AG04449 (cell line): ENCODE measurements around the gene TEAD1.

Source experiments
- CTCF ChIA-PET: fragments of 350-600 bp; formaldehyde crosslinking; extraction: SDS; loops from one replicate; lab custom pipeline; 2021; ENCODE audit warnings: antibody characterized with exemption; lab: Yijun Ruan, JAX
- POLR2A ChIA-PET: fragments of 400-600, 350-600 bp; formaldehyde crosslinking; extraction: SDS; loops from one replicate; lab custom pipeline; 2020; ENCODE audit warnings: antibody characterized with exemption, inconsistent platforms; lab: Yijun Ruan, JAX
- DNase-seq: peaks from one replicate; pipeline ENCODE4 v3.0.0-alpha.2; 2010; ENCODE audit warnings: low read depth, low spot score
- H3K4me3 ChIP-seq: 2 replicates; pipeline ENCODE4 v1.5.1; 2011; ENCODE audit warnings: low read depth, mild to moderate bottlenecking, control low read depth, low read length
- CTCF ChIP-seq: IDR thresholded peaks from one replicate; pipeline ENCODE4 v1.5.1; 2011; ENCODE audit warnings: mild to moderate bottlenecking, moderate library complexity, low read length, control low read depth, inconsistent platforms; ENCODE audit not compliant: insufficient read depth; ENCODE audit errors: missing control alignments

The TEAD1 gene

GRCh38 chr11:12818333-12819015 lies 144.3 kb downstream of the TEAD1 start:
- ChIA-PET POLR2A (interaction anchor here (0.7 kb wide), 1 partner anchor 9 kb away, joined by 3 read pairs; no protein-coding TSS in a partner anchor), CTCF (no interaction called here)
- TF ChIP-seq CTCF = no peak
- no peak overlapping the region for H3K4me3 ChIP-seq
- peak; percentile 87 for DNase-seq

- DNase-seq = no peak
- no peak overlapping the region for H3K4me3 ChIP-seq
- TF ChIP-seq CTCF = no peak
- POLR2A ChIA-PET = no interaction called here
- CTCF ChIA-PET = no interaction called here
These were observed 148.3 kb downstream of the TEAD1 start for GRCh38 chr11:12822392-12823022.

GRCh38 chr11:12824281-12825041 lies 150.2 kb downstream of the TEAD1 start:
- no peak for DNase-seq
- no peak for TF ChIP-seq CTCF
- CTCF ChIA-PET = no interaction called here
- POLR2A ChIA-PET = no interaction called here
- no peak overlapping the region for H3K4me3 ChIP-seq

- POLR2A ChIA-PET = no interaction called here
- CTCF ChIA-PET = no interaction called here
- no peak for TF ChIP-seq CTCF
- no peak for DNase-seq
- no peak overlapping the region for H3K4me3 ChIP-seq
These were observed 152.2 kb downstream of the TEAD1 start for GRCh38 chr11:12826441-12826840.

- CTCF ChIA-PET = interaction anchor here (0.9 to 1.2 kb wide), 4 partner anchors 17 to 496 kb away, joined by 3 read pairs; no protein-coding TSS in a partner anchor
- no peak for DNase-seq
- TF ChIP-seq CTCF = no peak
- no peak overlapping the region for H3K4me3 ChIP-seq
- POLR2A ChIA-PET = interaction anchor here (0.9 kb wide), 1 partner anchor 9 kb away, joined by 3 read pairs; no protein-coding TSS in a partner anchor
These were observed 153.1 kb downstream of the TEAD1 start for GRCh38 chr11:12827369-12827768.
